Hepatocyte (in vitro differentiated cells): ENCODE data around the gene MIEF2. TPM values are rescaled to one million over a fixed set of nuclear protein-coding genes. Genes with fewer than 3 reads are reported as not detected.

Source experiments
- DNase-seq: peaks from one replicate; pipeline ENCODE4 v3.0.0-alpha.2; 2016; ENCODE audit warnings: low spot score
- H2AFZ ChIP-seq: fragments of 200-600 bp; sonication (generic); 2 replicates; pipeline ENCODE4 v1.6.0; 2016; ENCODE audit warnings: antibody characterized with exemption, mild to moderate bottlenecking
- H3K27ac ChIP-seq: fragments of 200-600 bp; sonication (generic); 2 replicates; pipeline ENCODE4 v1.5.1; 2016; ENCODE audit warnings: mild to moderate bottlenecking
- H3K27me3 ChIP-seq: fragments of 200-600 bp; sonication (generic); 2 replicates; pipeline ENCODE4 v1.6.1; 2016
- H3K36me3 ChIP-seq: fragments of 200-600 bp; sonication (generic); replicated peaks from 2 replicates; pipeline ENCODE4 v1.5.1; 2016; ENCODE audit warnings: low read depth; ENCODE audit not compliant: insufficient read depth
- H3K4me1 ChIP-seq: fragments of 200-600 bp; sonication (generic); 2 replicates; pipeline ENCODE4 v1.5.1; 2016; ENCODE audit warnings: mild to moderate bottlenecking, moderate library complexity; ENCODE audit not compliant: insufficient read depth
- H3K4me2 ChIP-seq: fragments of 200-600 bp; sonication (generic); 2 replicates; pipeline ENCODE4 v1.6.0; 2016
- H3K4me3 ChIP-seq: fragments of 200-600 bp; sonication (generic); 2 replicates; pipeline ENCODE4 v1.5.1; 2016; ENCODE audit warnings: mild to moderate bottlenecking
- H3K79me2 ChIP-seq: fragments of 200-600 bp; sonication (generic); 2 replicates; pipeline ENCODE4 v1.6.0; 2017; ENCODE audit warnings: mild to moderate bottlenecking
- H3K9me2 ChIP-seq: fragments of 200-600 bp; sonication (generic); replicated peaks from 2 replicates; pipeline ENCODE4 v1.6.0; 2017; ENCODE audit warnings: mild to moderate bottlenecking; ENCODE audit not compliant: insufficient read depth
- H3K9me3 ChIP-seq: fragments of 200-600 bp; sonication (generic); 2 replicates; pipeline ENCODE4 v1.5.1; 2016; ENCODE audit warnings: low read depth, mild to moderate bottlenecking
- H4K20me1 ChIP-seq: fragments of 200-600 bp; sonication (generic); 2 replicates; pipeline ENCODE4 v1.6.0; 2016; ENCODE audit warnings: mild to moderate bottlenecking; ENCODE audit not compliant: insufficient read depth, poor library complexity, severe bottlenecking
- EZH2 ChIP-seq: fragments of 200-600 bp; sonication (generic); IDR thresholded peaks from 2 replicates; pipeline ENCODE4 v1.6.1; 2016; ENCODE audit warnings: antibody characterized with exemption, mild to moderate bottlenecking, borderline replicate concordance
- EZH2phosphoT487 ChIP-seq: fragments of 200-600 bp; sonication (generic); IDR thresholded peaks from one replicate; pipeline ENCODE4 v1.6.1; 2018; ENCODE audit warnings: antibody characterized with exemption, mild to moderate bottlenecking, low read depth, moderate library complexity; ENCODE audit not compliant: unreplicated experiment, severe bottlenecking
- WGBS: methylation state at CpG from one replicate; pipeline ENCODE4 v1.1.6; 2016; ENCODE audit warnings: low lambda C conversion rate; ENCODE audit errors: missing lambda C conversion rate; 5-methylcytosine and 5-hydroxymethylcytosine counted together
- polyA plus RNA-seq: library from polyadenylated mRNA; unstranded; fragments of >200 nt; fragmentation: Nextera tagmentation; extraction: Ambion mirVana; gene quantifications from 2 replicates; pipeline ENCODE4 v1.2.1, GENCODE V29; 2016
- total RNA-seq: library from RNA; depleted of rRNA; stranded (reverse); fragments of >200 nt; gene quantifications from 2 replicates; pipeline ENCODE4 v1.2.3, GENCODE V29; 2014
- TF ChIP-seq, protein P1 (sequence below): fragments of 200-600 bp; sonication (generic); IDR thresholded peaks from 2 replicates; pipeline ENCODE4 v1.5.1; 2016; ENCODE audit warnings: antibody characterized with exemption, mild to moderate bottlenecking; ENCODE audit not compliant: poor library complexity

The MIEF2 gene
- total and polyA plus RNA-seq, 2 experiments from 2014 or later, result 21.0 to 29.3 TPM

DNA sequence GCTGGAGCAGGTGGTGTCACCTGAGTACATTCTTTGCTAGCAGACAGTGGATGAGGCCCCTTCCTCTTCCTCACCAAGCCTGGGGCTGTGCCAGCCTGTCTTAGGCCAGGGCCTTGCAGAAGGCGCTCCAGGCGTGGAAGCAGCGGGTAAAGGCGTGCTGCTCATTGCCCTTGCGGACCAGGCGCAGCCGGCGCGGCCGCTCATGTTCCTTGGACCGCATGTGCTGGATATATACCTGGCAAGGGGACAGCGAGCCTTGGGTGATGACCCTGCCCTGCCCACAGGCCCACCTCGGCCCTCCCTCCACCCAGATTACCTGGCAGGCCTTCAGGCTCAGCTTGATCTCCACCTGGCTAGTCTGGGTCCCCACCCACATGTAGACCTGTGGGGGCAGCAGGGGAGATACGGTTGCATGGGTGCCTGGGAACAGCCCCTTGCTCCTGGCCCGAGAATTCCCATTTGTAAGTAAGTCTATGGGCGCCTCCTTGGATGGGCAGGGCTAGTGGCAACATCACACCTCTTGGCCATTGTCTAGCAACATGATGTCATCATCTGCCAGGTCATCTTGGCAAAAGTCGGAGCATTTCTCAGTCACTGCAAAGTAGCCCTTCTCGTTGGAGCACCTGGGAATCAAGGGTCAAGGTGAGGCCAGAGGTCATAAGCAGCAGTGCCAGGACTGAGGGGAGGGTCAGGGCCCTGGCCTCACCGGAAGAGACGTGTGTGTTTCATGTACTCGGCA lies 15.3 kb upstream of the MIEF2 start:
- H3K9me3 ChIP-seq, result no peaks in the 10 kb centered on the region
- 92% methylated on average over 21 of the region's 21 CpGs for WGBS
- no peaks in the 10 kb centered on the region for H3K36me3 ChIP-seq
- no peak overlapping the region for H2AFZ ChIP-seq
- H3K27me3 ChIP-seq, result no peaks in the 10 kb centered on the region
- no peak overlapping the region for H3K4me3 ChIP-seq
- H3K9me2 ChIP-seq, result no peaks in the 10 kb centered on the region
- no peak overlapping the region for H3K27ac ChIP-seq
- H3K4me2 ChIP-seq, result no peak overlapping the region
- no peaks in the 10 kb centered on the region for H4K20me1 ChIP-seq
- TF ChIP-seq, protein P1, sequence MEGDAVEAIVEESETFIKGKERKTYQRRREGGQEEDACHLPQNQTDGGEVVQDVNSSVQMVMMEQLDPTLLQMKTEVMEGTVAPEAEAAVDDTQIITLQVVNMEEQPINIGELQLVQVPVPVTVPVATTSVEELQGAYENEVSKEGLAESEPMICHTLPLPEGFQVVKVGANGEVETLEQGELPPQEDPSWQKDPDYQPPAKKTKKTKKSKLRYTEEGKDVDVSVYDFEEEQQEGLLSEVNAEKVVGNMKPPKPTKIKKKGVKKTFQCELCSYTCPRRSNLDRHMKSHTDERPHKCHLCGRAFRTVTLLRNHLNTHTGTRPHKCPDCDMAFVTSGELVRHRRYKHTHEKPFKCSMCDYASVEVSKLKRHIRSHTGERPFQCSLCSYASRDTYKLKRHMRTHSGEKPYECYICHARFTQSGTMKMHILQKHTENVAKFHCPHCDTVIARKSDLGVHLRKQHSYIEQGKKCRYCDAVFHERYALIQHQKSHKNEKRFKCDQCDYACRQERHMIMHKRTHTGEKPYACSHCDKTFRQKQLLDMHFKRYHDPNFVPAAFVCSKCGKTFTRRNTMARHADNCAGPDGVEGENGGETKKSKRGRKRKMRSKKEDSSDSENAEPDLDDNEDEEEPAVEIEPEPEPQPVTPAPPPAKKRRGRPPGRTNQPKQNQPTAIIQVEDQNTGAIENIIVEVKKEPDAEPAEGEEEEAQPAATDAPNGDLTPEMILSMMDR, result no peak
- TF ChIP-seq EZH2, result no peak
- no peaks in the 10 kb centered on the region for H3K79me2 ChIP-seq
- DNase-seq, result no peak
- no peaks in the 10 kb centered on the region for H3K4me1 ChIP-seq

DNA sequence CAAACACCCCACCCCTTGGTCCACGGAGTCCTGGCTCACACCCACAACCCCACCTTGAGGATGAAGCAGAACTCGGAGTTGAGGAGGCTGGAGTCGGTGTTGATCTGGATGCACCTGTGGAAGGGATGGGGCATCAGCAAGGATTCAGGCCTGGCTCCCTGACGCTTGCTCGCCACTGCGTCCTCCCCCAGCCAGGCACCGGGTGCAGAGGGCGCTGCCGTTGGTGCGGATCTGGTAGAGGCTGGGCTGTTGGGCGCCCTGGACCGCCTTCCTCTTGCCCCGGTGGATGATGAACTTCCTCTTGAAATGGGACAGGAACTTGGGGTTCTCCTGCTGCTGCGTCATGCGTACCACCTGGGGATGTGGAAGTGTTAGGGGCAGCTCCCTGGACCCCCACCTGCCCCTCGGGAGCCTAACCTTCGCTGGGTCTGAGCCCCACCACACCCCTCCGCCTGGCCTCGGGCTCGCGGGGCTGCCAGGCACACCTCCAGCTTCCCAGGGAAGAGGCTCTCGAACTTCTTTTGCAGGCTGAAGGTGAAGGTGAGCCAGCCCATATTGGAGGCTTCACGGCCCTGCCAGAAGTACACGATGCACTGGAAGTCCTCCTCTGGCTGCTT lies 14.2 kb upstream of the MIEF2 start:
- Histone ChIP-seq H3K27me3 (no peaks in the 10 kb centered on the region), H3K79me2 (no peaks in the 10 kb centered on the region), H4K20me1 (no peaks in the 10 kb centered on the region), H3K36me3 (no peaks in the 10 kb centered on the region), H3K27ac (no peak overlapping the region), H3K9me3 (no peaks in the 10 kb centered on the region), H3K4me3 (no peak overlapping the region), H3K4me1 (no peaks in the 10 kb centered on the region), H3K4me2 (no peak overlapping the region), H2AFZ (no peak overlapping the region), H3K9me2 (no peaks in the 10 kb centered on the region)
- 96% methylated on average over 24 of the region's 24 CpGs for WGBS
- DNase-seq, result no peak
- TF ChIP-seq, protein P1, result no peak
- no peak for TF ChIP-seq EZH2phosphoT487
- TF ChIP-seq EZH2, result no peak

DNA sequence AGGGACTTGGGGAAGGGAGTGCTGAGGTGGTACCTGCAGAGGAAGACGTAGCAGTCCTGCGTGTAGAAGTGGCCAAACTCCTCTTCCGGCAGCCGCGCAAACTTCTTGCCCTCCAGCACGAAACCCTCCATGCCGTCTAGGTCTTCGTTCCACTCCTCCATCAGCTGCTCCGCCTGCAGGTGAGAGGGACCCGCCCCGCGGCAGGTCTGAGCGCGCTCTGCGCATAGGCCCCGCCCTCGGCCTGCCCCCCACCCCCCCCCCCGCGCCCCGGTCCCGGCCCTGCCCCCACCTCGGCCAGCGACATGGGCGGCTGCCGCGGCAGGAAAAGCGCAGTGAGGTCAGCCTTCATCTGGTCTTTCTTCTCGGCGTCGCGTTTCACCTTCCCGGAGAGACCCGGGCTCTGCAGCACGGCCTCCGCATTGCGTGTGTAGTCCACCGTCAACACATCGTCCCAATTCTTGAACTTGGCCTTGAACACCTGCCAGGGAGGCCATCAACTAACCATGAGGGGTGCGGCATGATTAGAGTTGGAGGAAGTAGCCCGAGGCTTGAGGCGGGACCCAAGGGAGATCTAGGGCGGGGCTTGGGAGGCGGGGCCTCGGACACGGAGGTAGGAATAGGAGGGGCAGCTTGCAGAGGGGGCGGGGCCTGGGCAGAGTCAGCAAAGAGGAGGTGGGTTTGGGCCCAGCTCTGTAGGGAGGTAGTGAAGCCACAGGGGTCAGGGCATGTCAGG lies 13.4 kb upstream of the MIEF2 start:
- TF ChIP-seq EZH2 (no peak), EZH2phosphoT487 (no peak)
- TF ChIP-seq, protein P1, result no peak
- Histone ChIP-seq H3K9me2 (no peaks in the 10 kb centered on the region), H3K27me3 (no peaks in the 10 kb centered on the region), H3K9me3 (no peaks in the 10 kb centered on the region), H3K4me3 (no peak overlapping the region), H3K4me2 (peak overlapping the region; percentile 16), H3K4me1 (no peaks in the 10 kb centered on the region), H3K27ac (no peak overlapping the region), H3K79me2 (no peaks in the 10 kb centered on the region), H4K20me1 (no peaks in the 10 kb centered on the region), H2AFZ (no peak overlapping the region), H3K36me3 (no peaks in the 10 kb centered on the region)
- 47% methylated on average over 30 of the region's 46 CpGs for WGBS
- peak; percentile 68 for DNase-seq
